NCI-H2029 (cell line): ENCODE data around the gene ATF5.
A peak's percentile ranks its signal among the peaks of the same experiment; 100 is the strongest.
"Not testable (repeated sequence)": the region's sequence is repeated elsewhere in the genome, so short reads cannot be mapped to it uniquely, and the experiment has no call there.

Experiments used
- DNase-seq: peaks from one replicate; lab custom pipeline; 2025; lab: John Stamatoyannopoulos, UW

Gene ATF5

DNA sequence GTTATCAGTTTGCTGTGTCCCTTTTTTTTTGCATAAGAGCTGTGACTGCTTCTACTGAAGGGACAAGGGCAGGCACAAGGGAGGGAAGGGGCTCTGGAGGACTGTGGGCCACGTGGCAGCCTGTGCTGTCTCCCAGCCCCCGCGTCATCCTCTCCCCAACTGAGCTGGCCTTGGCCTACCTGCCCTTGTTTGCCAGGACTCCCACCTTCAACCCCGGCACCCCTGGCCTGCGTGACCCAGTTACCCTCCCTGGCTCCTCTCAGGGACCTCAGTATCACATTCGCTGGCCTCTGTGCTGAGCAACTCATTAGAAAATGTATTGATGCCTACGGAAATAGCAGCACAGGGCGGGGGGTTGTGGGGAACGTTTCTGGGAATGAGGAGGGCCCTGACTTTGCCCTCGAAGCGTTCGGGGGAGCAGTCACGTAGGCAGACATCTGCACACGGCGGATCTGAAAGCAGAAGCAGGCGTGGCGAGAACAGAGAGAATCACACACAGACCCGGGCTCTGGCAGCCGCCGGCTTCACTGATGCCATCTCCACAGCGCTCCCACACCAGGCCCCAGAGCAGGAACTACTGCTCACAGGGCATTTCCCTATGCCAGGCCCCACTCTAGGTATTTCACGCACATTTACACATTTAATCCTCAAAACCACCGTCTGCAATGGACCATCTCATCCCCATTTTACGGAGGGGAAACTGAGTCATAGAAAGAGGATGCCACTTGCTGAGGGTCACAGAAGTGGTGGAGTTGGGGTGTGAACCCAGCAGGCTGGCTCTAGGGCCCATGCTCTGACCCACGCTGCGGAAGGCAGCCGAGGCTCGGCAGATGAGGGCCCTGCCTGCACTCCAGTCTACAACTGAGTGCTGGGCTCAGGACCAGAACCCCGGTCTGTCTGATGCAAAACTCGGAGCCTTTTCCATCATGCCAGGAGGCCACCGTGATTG lies 5.7 kb upstream of the ATF5 start:
- DNase-seq = no peak

- DNase-seq = no peak
These were observed 4.8 kb upstream of the ATF5 start for GRCh38 chr19:49924004-49924880.

- DNase-seq = not testable (repeated sequence)
These were observed 4.2 kb upstream of the ATF5 start for GRCh38 chr19:49924881-49925210.

GRCh38 chr19:49925486-49925885 lies 3.5 kb upstream of the ATF5 start:
- DNase-seq = no peak

DNA sequence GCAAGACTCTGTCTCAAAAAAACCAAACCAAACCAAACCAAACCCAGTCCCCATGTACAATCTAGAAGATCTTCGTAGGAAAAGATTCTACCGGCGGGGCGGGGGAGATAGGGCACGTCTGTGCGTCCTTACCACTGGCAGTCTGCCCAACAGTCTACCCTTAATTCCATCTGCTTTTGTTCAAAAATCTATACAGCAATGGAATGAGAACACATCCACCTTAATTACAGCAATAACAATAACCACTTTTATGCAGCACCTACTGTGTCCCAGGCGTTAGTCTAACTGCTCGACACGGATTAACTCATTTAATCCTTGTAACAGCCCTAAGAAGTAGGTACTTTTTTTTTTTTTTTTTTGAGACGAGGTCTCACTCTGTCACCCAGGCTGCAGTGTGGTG lies 2.5 kb upstream of the ATF5 start:
- no peak for DNase-seq

DNA sequence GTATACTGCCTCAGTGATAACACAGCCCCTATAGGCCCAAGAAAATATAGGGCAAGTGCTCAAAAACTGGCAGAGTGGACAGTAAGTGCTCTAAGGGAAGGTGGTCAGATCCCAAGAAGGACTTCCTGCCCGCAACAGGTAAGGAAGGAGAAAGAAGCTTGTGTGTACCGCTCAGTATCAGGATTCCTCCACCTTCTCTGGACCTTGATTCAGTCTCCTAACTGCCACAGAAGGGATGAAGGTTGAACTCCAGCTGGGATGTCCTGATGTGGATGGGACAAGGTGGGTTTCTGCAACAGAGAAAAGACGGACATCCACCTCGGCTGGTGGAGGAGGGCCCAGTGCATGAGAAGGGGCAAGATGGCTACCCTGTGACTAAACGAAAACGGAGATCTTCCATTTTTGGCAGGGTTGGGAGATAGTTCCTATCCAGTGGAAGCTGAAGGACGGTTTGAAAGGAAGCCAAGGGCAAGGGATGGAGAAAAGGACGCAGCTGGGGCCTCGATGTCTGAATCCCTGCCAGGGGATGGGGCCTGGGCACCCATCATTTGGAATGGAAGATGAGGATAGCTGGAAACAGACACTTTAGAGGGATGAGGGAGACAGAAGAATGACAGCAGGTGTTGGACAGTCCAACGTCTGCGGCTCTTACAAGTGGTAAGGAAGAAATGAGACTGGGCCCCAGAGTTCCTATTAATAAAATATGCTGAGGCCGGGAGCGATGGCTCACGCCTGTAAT lies 1.3 kb upstream of the ATF5 start:
- DNase-seq = no peak

GRCh38 chr19:49929611-49930482 lies 842 bp downstream of the ATF5 start:
- peak; percentile 97 for DNase-seq

DNA sequence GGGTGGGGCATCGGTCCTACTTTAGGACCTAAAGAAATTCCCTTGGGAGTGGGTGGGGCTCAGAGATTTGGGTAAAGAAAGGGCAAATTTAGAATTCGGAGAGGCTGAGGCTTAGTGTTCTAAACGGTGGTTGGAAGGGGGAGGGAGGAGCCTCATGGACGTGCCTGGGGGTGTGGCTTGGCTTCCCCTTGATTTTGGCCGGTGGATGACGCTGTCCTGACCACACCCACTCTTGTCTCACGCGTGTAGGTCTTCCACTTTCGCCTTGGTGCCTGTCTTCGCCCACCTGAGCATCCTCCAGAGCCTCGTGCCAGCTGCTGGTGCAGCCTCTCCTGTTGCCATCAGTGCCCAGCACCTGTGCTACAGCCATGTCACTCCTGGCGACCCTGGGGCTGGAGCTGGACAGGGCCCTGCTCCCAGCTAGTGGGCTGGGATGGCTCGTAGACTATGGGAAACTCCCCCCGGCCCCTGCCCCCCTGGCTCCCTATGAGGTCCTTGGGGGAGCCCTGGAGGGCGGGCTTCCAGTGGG lies 1.5 kb downstream of the ATF5 start:
- peak; percentile 56 for DNase-seq

- no peak for DNase-seq
These were observed 2.5 kb downstream of the ATF5 start for GRCh38 chr19:49931293-49932040.

GRCh38 chr19:49932041-49932451 lies 3.0 kb downstream of the ATF5 start:
- DNase-seq = no peak

- DNase-seq = no peak
These were observed 3.7 kb downstream of the ATF5 start for GRCh38 chr19:49932731-49933131.

- no peak for DNase-seq
These were observed 4.6 kb downstream of the ATF5 start for GRCh38 chr19:49933643-49934042.

GRCh38 chr19:49936549-49936948 lies 7.5 kb downstream of the ATF5 start:
- DNase-seq = no peak

GRCh38 chr19:49937750-49938381 lies 8.9 kb downstream of the ATF5 start:
- DNase-seq = peak; percentile 53

DNA sequence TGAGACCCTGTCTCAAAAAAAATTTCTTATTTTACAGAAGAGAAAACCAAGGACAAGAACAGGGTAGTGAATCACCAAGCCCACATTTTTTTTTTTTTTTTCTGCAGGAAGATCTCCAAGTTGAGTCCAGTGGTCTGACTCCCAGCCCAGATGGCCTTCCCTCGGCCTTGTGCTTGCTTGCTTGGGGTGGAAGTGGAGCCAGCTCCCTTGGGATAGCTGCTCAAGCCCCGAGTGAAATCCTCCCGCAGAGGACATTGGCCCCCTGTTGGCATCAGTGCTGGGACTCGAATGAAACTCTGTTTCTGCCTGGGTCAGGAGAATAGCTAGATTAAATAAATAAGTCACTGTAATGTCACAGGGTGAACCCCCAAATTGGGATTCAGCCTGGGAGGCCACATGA lies 9.7 kb downstream of the ATF5 start:
- no peak for DNase-seq

DNA sequence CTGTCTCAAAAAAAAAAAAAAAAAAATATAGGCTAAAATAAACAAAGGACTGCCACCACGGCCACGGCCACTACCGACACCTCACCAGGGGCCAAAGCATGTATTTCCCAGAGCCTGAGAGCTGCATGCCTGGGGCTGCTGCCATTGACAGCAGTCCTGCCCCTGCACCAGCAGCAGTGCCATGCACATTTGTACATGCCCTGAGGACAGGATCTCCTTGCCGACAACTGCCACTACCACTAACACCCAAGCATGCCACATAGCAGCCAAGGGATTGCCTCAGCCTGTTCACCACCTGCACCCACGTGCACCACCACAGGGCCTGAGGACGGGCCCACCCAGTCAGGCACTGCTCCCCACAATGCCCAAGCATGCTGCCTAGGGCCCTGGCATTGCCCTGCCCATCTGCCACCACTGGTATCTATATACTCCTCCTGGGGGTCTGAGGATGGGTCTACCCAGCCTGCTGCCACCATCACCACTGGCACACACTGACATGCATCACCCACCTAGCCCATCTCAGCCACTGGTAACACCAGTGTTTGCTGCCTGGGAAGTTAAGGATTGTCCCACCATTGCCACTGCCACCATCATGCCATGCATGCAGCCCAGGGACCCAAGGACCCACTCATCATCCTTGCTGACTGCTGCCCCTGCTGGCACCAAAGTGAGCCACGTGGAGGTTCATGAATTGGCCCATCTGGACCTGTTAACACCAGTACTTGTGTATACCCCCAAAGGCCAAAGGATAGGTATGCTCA lies 10.9 kb downstream of the ATF5 start:
- no peak for DNase-seq

GRCh38 chr19:49940482-49940791 lies 11.4 kb downstream of the ATF5 start:
- DNase-seq = no peak

DNA sequence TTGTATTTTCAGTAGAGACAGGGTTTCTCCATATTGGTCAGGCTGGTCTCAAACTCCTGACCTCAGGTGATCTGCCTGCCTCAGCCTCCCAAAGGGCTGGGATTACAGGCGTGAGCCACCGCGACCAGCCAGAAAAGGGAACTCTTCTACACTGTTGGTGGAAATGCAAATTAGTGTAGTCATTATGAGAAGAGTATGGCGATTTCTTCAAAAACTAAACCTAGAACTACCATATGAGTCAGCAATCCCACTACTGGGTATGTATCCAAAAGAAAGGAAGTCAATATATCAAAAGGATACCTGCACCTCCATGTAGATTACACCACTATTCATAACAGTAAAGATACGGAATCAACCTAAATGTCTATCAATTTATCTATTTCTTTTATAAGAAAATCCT lies 15.6 kb downstream of the ATF5 start:
- DNase-seq = not testable (repeated sequence)

DNA sequence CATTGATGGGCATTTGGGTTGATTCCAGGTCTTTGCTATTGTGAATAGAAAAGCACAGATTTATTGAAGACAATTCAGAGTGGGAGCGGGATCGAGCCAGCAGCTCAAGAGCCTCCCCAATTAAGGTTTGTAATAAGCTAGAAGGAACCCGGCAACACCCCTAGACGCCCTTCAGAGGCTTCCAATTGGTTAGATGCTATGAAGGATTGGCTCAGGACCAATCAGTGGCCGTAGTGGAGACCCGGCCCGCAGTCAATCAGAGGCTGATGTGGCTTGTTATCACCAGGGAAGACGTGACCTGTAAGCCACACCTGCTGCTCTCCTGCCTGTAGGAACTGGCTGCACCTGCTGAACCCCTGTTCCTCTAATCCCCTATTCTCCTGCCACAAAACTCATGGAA lies 17.4 kb downstream of the ATF5 start:
- DNase-seq = no peak
